Large intestine (tissue), 3 donors: ENCODE results near the gene STRBP. TPM values are rescaled to one million over a fixed set of nuclear protein-coding genes. Genes with fewer than 3 reads are reported as not detected.
"Not testable (repeated sequence)": the region's sequence is repeated elsewhere in the genome, so short reads cannot be mapped to it uniquely, and the experiment has no call there.

Source experiments
- DNase-seq, 2 donors: peaks; one replicate each; pipeline versions ENCODE4 v3.0.0 to v3.0.0-alpha.2; 2013
- H3K27ac ChIP-seq: one replicate; pipeline ENCODE4 v1.5.1; 2013; ENCODE audit warnings: low read length
- H3K27me3 ChIP-seq: 2 replicates; pipeline ENCODE4 v1.6.1; 2013; ENCODE audit warnings: low read length; ENCODE audit not compliant: control insufficient read depth, insufficient read depth
- H3K36me3 ChIP-seq: 2 replicates; pipeline ENCODE4 v1.6.1; 2013; ENCODE audit warnings: low read length; ENCODE audit not compliant: control insufficient read depth, insufficient read depth
- H3K4me1 ChIP-seq: one replicate; pipeline ENCODE4 v1.6.1; 2013; ENCODE audit warnings: low read length; ENCODE audit not compliant: control insufficient read depth, insufficient read depth
- H3K4me3 ChIP-seq: one replicate; pipeline ENCODE4 v1.5.1; 2013; ENCODE audit warnings: low read length
- H3K9me3 ChIP-seq: one replicate; pipeline ENCODE4 v1.6.1; 2013; ENCODE audit warnings: mild to moderate bottlenecking, low read depth, low read length, moderate library complexity; ENCODE audit not compliant: control insufficient read depth
- WGBS: methylation state at CpG from one replicate; pipeline ENCODE4 v1.1.5; 2013; ENCODE audit warnings: low lambda C conversion rate; ENCODE audit not compliant: insufficient coverage; 5-methylcytosine and 5-hydroxymethylcytosine counted together
- polyA plus RNA-seq: library from polyadenylated mRNA; unstranded; fragments of 120-200 nt; gene quantifications from one replicate; pipeline ENCODE4 v1.2.1, GENCODE V29; 2013

The STRBP gene
- polyA plus RNA-seq, 1 donor: 29.1 TPM

DNA sequence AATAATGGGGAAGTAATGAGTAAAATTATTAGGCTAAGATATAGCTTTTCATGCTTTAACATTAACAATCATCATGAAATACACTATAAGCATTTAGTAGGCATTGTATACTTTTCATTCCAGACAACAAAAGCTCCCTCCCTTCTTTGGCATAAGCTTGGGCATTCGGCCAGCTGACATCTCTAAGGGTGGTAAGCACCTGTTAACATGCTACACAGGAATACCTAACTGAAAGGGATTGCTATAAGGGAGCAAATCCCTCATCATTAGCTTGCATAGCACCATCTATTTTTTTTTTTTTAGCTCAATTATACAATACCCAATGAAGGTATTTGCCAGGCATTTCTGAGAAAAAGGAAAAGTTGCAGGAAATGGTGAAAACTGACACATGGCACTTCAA, 16.6 kb downstream of the STRBP start:
- no peak for DNase-seq
- Histone ChIP-seq H3K27me3 (no peaks in the 10 kb centered on the region), H3K4me1 (peaks cover 8% of the 10 kb centered on the region), H3K9me3 (no peaks in the 10 kb centered on the region), H3K4me3 (no peak overlapping the region), H3K27ac (no peak overlapping the region), H3K36me3 (no peaks in the 10 kb centered on the region)
- no CpG with 5 or more reads among the region's 1 CpG for WGBS

DNA sequence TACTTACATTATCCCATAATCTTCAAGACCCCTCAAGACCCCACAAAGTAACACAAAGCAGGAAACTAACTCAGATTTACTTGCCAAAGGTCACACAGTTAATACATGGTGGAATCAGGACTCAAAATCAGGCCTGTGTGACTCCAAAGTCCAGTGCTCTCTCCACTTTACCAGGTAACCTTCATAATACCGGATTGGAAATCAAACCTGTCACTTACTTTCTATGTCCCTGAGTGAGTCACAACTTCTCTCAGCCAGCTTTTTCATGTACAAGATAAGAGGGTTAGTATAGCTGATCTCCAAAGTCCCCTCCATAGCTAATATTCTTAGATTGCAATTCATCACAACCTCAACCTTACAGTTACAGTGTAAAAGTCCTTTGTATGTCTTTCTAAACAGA, 17.1 kb downstream of the STRBP start:
- Histone ChIP-seq H3K27ac (no peak overlapping the region), H3K4me3 (no peak overlapping the region), H3K27me3 (no peaks in the 10 kb centered on the region), H3K4me1 (peaks cover 8% of the 10 kb centered on the region), H3K36me3 (no peaks in the 10 kb centered on the region), H3K9me3 (no peaks in the 10 kb centered on the region)
- peak; percentile 23 to 71 for DNase-seq
- WGBS: no CpG with 5 or more reads among the region's 1 CpG

DNA sequence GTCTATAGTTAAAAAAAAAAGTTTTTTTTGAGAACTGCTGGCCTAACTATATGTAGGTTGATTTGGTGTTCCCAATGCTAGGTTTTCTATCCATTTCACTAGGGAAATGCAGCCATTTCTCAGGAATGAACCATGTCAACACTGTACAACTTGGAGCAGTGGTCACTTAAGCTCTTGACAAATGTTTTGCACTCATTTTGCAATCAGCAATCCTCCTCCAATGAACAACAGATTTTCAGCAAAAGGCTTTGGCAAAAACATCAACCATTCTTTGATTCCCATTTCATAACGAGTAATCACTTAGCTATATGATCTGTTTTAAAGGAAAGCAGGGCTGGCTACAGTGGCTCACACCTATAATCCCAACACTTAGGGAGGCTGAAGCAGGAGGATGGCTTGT, 17.9 kb downstream of the STRBP start:
- no peak for DNase-seq
- Histone ChIP-seq H3K36me3 (no peaks in the 10 kb centered on the region), H3K27me3 (no peaks in the 10 kb centered on the region), H3K4me1 (peaks cover 8% of the 10 kb centered on the region), H3K27ac (no peak overlapping the region), H3K9me3 (no peaks in the 10 kb centered on the region), H3K4me3 (no peak overlapping the region)
- WGBS: no CpG with 5 or more reads among the region's 1 CpG

DNA sequence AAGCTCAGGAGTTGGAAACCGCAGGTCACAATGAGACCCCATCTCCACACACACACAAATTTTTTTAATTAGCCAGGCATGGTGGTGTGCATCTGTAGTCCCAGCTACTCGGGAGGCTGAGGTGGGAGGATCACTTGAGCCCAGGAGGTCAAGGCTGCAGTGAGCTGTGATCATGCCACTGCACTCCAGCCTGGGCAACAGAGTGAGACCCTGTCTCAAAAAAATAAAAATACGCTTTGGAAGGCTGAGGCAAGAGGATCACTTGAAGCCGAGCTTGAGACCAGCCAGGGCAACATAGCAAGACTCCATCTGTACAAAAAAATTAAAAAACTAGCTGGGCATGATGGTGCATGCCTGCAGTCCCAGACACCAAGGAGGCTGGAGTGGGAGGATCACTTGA, 19.2 kb downstream of the STRBP start:
- H3K27me3 ChIP-seq, H3K4me1 ChIP-seq, H3K36me3 ChIP-seq, DNase-seq, H3K4me3 ChIP-seq, H3K9me3 ChIP-seq, H3K27ac ChIP-seq: not testable (repeated sequence)
- WGBS: 100% methylated on average over 1 of the region's 4 CpGs

DNA sequence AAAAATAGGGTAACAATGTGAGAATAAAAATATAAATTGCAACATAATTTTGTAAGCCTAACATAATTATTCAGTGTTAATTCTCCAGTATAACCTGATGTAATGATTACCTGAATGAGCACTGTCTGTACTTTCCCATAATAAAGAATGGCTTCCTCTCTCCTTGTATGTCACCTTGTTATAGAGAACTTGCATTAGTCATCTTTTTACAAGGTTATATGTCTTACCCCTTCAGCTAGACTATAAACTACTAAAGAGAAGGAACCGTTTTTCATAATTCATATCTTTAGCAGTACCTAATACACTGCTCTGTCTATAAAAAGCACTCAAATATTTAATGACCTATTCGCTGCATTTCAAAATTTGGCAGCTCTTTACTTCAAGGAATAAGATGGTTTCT, 19.8 kb downstream of the STRBP start:
- H3K4me1 ChIP-seq: peaks cover 8% of the 10 kb centered on the region
- no peaks in the 10 kb centered on the region for H3K9me3 ChIP-seq
- no peak for DNase-seq
- H3K4me3 ChIP-seq: no peak overlapping the region
- 92% methylated on average over 2 of the region's 2 CpGs for WGBS
- no peak overlapping the region for H3K27ac ChIP-seq
- H3K36me3 ChIP-seq: no peaks in the 10 kb centered on the region
- no peaks in the 10 kb centered on the region for H3K27me3 ChIP-seq

DNA sequence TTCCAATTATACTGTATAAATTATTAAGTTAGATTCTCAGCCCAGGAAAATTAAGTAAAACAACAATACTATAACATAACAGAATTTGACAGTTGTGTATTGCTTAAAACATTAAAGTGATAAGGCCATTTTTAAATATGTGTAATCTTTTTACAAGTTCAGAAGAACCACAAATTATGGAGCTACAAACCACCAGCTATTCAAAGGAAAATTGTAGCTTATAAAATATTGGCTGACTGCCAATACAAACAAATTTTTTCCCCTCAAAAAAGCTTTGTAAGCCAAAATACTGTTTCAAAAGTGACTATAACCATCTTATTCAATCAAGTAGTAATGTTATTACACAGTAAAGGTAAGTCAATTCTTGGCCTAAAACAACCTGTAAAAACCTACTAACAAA, 21.9 kb downstream of the STRBP start:
- peaks cover 1% of the 10 kb centered on the region for H3K4me1 ChIP-seq
- H3K9me3 ChIP-seq: peaks cover 4% of the 10 kb centered on the region
- H3K27me3 ChIP-seq: no peaks in the 10 kb centered on the region
- no peak overlapping the region for H3K4me3 ChIP-seq
- no peak overlapping the region for H3K27ac ChIP-seq
- no peak for DNase-seq
- no peaks in the 10 kb centered on the region for H3K36me3 ChIP-seq

DNA sequence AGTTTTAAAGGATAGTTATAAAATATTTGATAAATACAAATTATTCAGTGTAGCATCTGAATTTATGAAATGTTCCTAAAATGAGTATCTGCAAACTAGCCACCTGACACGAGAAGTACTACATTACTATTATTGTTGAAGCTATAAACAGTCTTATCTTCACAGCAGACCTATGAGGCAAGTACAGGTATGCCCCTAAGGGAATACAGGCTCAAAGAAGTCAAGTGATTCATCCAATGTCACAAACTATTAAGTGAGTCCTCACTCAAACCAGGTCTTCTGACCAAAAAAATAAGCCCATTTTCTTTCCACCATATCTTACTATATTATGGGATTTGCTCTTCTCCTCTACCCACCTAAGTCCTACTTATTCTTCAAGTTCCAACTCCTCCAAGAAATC, 28.7 kb downstream of the STRBP start:
- H3K9me3 ChIP-seq: peaks cover 4% of the 10 kb centered on the region
- no peak overlapping the region for H3K27ac ChIP-seq
- no peaks in the 10 kb centered on the region for H3K36me3 ChIP-seq
- WGBS: no CpG with 5 or more reads among the region's 1 CpG
- H3K4me3 ChIP-seq: no peak overlapping the region
- H3K4me1 ChIP-seq: no peaks in the 10 kb centered on the region
- no peaks in the 10 kb centered on the region for H3K27me3 ChIP-seq
- no peak for DNase-seq

DNA sequence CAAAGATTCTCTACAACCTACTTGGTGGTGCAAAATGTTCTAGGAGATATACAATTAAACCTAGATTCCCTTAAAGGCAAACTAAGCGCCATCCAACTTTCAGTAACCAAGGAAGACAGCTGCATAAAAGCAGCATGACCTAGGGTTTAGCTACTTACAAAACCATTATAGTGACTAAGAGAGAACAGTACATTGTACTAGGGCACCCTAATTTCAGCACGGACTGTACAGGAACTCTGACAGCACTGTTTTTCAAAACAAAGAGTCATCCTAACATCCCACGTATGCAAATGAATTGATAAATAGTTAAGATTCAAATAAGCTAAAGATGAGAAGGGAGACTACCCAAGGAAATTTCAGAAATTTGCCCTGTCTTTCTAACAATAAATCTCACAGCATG, 30.0 kb downstream of the STRBP start:
- Histone ChIP-seq H3K9me3 (peaks cover 4% of the 10 kb centered on the region), H3K27ac (no peak overlapping the region), H3K4me3 (no peak overlapping the region), H3K4me1 (no peaks in the 10 kb centered on the region), H3K36me3 (no peaks in the 10 kb centered on the region), H3K27me3 (no peaks in the 10 kb centered on the region)
- no peak for DNase-seq
- WGBS: 87% methylated on average over 2 of the region's 3 CpGs

DNA sequence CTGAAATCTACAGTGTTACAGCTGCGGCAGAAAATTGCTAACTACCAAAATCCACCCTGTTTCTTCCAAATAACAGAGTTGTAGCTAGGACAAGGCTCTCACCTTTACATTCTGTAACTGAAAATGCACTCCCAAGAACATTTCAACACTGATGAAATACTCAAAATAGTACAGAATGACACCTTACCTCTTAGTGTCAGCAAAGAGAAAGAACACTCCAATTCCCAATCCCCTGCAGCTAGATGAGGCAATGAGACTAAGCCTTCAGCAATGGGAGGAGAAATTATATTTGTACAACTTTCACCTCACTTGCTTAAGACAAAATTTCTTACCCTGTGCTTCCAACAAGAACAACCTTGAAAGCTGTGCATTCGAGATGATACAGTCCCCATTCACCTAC, 31.2 kb downstream of the STRBP start:
- Histone ChIP-seq H3K4me3 (no peak overlapping the region), H3K4me1 (no peaks in the 10 kb centered on the region), H3K9me3 (no peaks in the 10 kb centered on the region), H3K27ac (no peak overlapping the region), H3K36me3 (no peaks in the 10 kb centered on the region), H3K27me3 (no peaks in the 10 kb centered on the region)
- no peak for DNase-seq
- no CpG with 5 or more reads among the region's 2 CpGs for WGBS

DNA sequence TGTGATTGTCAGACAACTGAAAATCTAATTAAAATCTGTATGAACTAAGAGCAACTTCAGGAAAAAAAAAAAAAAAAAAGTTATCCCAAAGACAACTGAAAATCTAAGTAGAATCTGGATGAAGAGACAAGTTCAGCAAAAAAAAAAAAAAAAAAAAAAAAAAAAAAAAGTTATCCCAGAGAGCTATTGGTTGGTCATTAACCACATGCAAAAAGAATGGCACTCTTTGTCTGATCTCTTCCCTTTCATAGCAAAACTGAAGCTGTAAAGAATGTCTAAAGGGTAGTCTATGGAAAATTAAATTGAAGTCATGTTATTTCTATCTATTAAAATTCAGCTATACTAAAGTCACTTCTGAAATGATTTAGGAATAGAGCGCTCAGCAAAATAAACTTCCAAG, 32.9 kb downstream of the STRBP start:
- no peak for DNase-seq
- Histone ChIP-seq H3K27ac (no peak overlapping the region), H3K4me3 (no peak overlapping the region), H3K4me1 (no peaks in the 10 kb centered on the region), H3K9me3 (no peaks in the 10 kb centered on the region), H3K36me3 (no peaks in the 10 kb centered on the region), H3K27me3 (no peaks in the 10 kb centered on the region)
- WGBS: no CpG with 5 or more reads among the region's 1 CpG

DNA sequence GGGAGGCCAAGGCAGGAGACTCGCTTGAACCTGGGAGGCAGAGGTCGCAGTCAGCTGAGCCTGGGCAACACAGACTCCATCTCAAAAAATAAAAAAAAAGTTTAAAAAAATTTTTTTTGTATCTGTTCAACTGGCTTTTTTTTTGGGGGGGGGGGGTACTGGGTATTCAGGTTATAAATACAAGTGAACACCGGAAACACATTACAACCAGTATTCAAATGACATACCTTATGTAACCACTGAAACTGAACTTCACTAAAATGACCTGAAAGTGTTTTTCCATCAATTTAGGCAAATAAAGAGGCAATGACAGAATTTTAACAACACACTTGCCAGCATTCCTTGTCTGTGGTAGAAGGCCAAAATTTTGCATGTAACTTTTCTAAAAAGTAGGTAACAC, 33.5 kb downstream of the STRBP start:
- Histone ChIP-seq H3K27ac (no peak overlapping the region), H3K36me3 (no peaks in the 10 kb centered on the region), H3K4me1 (no peaks in the 10 kb centered on the region), H3K9me3 (no peaks in the 10 kb centered on the region), H3K27me3 (no peaks in the 10 kb centered on the region), H3K4me3 (no peak overlapping the region)
- no CpG with 5 or more reads among the region's 3 CpGs for WGBS
- no peak for DNase-seq
